ENCODE data around the gene BACH1. TPM values are rescaled to one million over a fixed set of nuclear protein-coding genes. Genes with fewer than 3 reads are reported as not detected.
"Not testable (repeated sequence)": the region's sequence is repeated elsewhere in the genome, so short reads cannot be mapped to it uniquely, and the experiment has no call there.

The BACH1 gene
- total RNA-seq, 2 experiments from 2014 or later = 21.8 to 23.2 TPM

DNA sequence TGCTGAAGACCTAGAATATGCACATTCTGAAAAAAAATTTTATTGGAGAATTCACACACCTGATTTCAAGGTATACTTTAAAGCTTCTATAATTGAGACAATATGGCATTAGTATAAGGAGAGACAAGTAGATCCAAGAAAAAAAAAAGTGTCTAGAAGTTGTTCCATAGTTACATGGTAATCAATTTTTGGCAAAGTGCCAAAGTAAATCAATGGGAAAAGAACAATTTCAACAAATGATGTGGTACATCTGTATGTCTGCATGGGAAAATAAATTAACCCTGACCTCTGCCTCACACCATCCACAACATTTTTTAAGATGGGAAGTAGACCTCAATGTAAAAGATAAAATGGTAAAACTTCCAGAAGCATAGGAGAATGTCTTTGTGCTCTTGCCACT, 21.3 kb upstream of the BACH1 start:
- H3K36me3 Mint-ChIP-seq = no peaks in the 10 kb centered on the region
- H3K9me3 Mint-ChIP-seq = peaks cover 4% of the 10 kb centered on the region
- H3K27ac Mint-ChIP-seq = no peak overlapping the region
- DNase-seq = no peak
- no peaks in the 10 kb centered on the region for H3K27me3 Mint-ChIP-seq
- no peak overlapping the region for H3K4me3 Mint-ChIP-seq
- no peaks in the 10 kb centered on the region for H3K4me1 Mint-ChIP-seq

DNA sequence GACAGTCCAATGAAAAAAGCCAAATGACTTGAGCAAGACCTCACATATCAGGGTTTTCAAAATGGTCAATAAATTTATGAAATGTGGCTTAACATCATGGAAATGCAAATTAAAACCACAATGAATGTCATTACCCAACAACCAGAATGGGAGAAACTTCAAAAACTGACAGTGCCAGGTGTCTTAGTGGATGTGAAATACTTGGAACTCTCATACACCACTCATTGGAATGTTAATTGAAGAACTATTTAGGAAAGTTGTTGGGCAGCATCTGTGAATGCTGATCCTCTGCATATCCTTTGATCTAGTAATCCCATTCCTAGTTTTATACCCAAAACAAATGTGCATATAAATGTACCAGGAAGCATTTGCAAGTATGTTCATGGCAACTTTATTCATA, 19.2 kb upstream of the BACH1 start:
- Mint-ChIP-seq H3K4me3 (no peak overlapping the region), H3K9me3 (peaks cover 6% of the 10 kb centered on the region), H3K4me1 (no peaks in the 10 kb centered on the region), H3K27me3 (no peaks in the 10 kb centered on the region), H3K36me3 (no peaks in the 10 kb centered on the region), H3K27ac (no peak overlapping the region)
- DNase-seq = no peak

DNA sequence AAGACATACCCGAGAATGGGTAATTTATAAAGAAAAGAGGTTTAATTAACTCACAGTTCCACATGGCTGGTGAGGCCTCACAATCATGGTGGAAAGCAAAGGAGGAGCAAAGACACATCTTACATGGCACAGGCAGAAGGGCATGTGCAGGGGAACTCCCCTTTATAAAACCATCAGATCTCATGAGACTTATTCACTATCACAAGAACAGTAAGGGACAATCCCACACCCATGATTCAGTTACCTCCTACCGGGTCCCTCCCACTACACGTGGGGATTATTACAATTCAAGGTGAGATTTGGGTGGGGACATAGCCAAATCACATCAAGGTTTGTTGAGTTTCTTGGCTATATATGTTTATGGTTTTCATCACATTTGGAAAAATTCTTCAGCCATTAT, 16.9 kb upstream of the BACH1 start:
- not testable (repeated sequence) for H3K36me3 Mint-ChIP-seq, H3K27me3 Mint-ChIP-seq, H3K27ac Mint-ChIP-seq, DNase-seq, H3K4me3 Mint-ChIP-seq, H3K4me1 Mint-ChIP-seq, H3K9me3 Mint-ChIP-seq

DNA sequence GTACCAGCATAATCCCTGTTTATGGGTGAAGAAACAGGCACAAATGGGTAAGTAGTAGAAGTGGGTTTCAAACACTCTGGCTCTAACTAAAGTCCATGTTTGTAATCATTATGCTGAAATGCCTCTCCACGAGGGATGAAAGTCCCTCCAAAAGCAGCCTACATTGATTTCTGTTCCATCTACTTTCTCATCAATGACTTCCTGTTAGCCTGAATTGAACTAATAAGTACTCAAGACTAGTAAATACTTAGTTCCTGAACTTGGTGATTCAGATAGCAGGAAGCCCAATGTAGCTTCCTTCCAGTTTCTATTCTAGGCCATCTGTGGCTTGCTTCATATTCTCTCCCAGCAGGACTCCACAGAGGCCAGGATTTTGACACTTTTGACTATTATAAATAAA, 11.3 kb upstream of the BACH1 start:
- peaks cover 2% of the 10 kb centered on the region for H3K4me1 Mint-ChIP-seq

DNA sequence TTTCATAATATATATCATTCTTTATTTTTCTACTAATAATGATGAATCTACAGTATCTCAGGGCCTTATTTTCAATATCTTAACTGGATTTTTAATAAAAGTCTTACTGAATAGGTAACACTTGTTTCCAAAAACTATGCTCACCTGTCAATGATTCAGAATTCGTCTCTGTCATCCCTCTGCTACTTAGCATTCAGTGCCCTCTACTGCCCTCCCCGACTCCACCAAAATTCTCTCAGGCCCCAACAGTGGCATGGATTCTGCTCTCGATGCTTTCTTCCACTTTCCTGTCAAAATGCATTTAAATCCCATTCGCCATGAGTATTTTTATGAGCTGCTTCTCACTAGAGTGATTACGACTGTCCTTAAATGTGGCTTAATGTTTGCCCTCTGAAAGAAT, 10.5 kb upstream of the BACH1 start:
- Mint-ChIP-seq H3K27me3 (peaks cover 5% of the 10 kb centered on the region), H3K36me3 (no peaks in the 10 kb centered on the region), H3K9me3 (no peaks in the 10 kb centered on the region), H3K4me1 (peaks cover 2% of the 10 kb centered on the region), H3K4me3 (no peak overlapping the region), H3K27ac (no peak overlapping the region)
- DNase-seq = no peak

More for the DNA sequence above, 11.3 kb upstream of the BACH1 start:
- no peaks in the 10 kb centered on the region for H3K36me3 Mint-ChIP-seq
- peaks cover 5% of the 10 kb centered on the region for H3K27me3 Mint-ChIP-seq
- H3K27ac Mint-ChIP-seq = no peak overlapping the region
- peaks cover 2% of the 10 kb centered on the region for H3K9me3 Mint-ChIP-seq
- no peak for DNase-seq
- H3K4me3 Mint-ChIP-seq = no peak overlapping the region

DNA sequence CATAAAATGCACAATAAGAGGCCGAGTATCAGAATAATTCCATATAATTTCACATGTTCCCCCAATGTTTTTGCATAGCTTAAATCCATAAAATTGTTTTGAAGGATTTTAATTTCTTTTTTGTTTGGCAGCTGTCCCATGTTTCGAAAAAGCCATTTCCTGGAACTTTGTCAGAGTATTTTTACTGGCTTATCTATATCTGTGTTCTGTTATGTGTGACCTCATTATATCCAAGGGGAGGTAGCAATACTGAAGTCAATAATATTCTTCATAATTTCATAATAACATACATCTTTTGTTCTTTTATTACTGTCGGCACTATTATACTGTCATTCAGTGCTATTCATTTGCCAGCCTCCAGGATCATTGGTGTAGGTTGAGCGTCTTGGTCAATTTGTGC, 9.4 kb upstream of the BACH1 start:
- no peak overlapping the region for H3K4me3 Mint-ChIP-seq
- no peaks in the 10 kb centered on the region for H3K36me3 Mint-ChIP-seq
- peaks cover 5% of the 10 kb centered on the region for H3K27me3 Mint-ChIP-seq
- peaks cover 4% of the 10 kb centered on the region for H3K9me3 Mint-ChIP-seq
- peaks cover 3% of the 10 kb centered on the region for H3K4me1 Mint-ChIP-seq
- H3K27ac Mint-ChIP-seq = no peak overlapping the region
- DNase-seq = no peak

DNA sequence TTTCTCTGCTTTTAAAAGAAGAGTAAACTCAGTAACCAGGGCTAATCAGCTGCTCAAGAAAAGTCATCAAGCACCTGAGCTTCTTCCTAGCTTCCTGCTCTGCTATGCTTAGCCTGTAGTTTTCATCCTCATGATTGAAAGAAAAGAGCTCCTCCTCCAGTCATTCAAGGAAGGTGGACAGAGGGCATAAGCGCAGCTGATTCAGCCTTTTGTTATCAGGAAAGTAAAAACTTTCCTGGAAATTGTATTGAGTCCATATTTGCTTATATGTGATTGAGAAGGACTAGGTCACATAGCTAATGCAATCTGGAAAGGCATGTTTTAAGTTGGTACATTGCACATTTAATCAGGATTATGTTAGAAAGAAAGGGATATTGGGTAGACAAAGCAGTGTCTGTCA, 8.5 kb upstream of the BACH1 start:
- Mint-ChIP-seq H3K4me3 (no peak overlapping the region), H3K36me3 (peaks cover under 1% of the 10 kb centered on the region), H3K9me3 (peaks cover 7% of the 10 kb centered on the region), H3K27ac (no peak overlapping the region), H3K4me1 (peaks cover 8% of the 10 kb centered on the region), H3K27me3 (peaks cover 5% of the 10 kb centered on the region)
- no peak for DNase-seq

DNA sequence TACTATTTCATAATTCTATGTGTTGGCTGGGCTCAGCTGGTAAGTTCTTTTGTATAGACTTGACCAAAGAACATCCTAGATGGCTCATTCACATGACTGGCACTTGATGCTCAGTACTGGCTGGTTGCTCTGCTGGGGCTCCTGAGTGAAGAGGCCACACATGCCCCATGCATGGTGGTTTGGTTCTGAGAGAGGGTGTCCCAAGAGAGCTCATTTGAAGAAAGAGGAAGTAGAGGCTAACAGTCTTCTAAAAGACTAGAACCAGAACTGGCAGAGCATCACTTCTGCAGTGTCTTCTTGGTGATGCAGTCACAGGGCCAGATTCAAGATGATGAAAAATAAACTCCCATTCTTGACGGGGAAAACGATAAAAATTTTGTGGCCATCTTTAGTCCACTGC, 5.2 kb upstream of the BACH1 start:
- peaks cover 6% of the 10 kb centered on the region for H3K36me3 Mint-ChIP-seq
- H3K27me3 Mint-ChIP-seq = no peaks in the 10 kb centered on the region
- no peak overlapping the region for H3K4me3 Mint-ChIP-seq
- H3K27ac Mint-ChIP-seq = no peak overlapping the region
- H3K4me1 Mint-ChIP-seq = peaks cover 13% of the 10 kb centered on the region
- peaks cover 16% of the 10 kb centered on the region for H3K9me3 Mint-ChIP-seq
- DNase-seq = no peak

DNA sequence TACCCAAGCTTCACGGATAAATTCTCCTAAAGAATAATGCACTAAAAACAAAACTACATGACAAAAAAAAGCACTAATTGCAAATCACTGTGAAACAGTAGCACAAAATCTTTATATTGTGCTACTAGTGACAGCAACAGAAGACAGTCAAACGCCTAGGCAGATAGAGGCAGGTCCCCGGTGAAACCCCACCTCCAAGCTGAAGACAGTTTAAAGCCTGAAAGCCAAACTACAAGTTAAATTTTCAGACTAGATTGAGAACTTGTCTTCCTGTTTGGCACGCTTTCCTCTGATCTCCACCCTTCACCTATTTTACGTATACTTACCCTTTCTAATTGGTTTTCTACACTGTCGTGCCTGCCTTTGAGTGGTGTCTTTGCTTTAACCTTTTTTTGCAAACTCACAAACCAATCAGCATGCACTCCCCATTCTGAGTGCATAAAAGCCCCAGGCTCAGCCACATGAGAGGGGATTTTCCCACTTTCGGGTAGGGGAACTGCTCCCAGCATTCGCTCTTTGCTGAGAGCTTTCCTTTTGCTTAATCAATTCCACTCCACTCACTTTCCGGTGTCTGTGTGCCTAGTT, 3.6 kb upstream of the BACH1 start:
- Mint-ChIP-seq H3K9me3 (peaks cover 16% of the 10 kb centered on the region), H3K27me3 (no peaks in the 10 kb centered on the region), H3K27ac (no peak overlapping the region), H3K4me1 (peaks cover 20% of the 10 kb centered on the region), H3K4me3 (no peak overlapping the region), H3K36me3 (peaks cover 11% of the 10 kb centered on the region)
- no peak for DNase-seq

DNA sequence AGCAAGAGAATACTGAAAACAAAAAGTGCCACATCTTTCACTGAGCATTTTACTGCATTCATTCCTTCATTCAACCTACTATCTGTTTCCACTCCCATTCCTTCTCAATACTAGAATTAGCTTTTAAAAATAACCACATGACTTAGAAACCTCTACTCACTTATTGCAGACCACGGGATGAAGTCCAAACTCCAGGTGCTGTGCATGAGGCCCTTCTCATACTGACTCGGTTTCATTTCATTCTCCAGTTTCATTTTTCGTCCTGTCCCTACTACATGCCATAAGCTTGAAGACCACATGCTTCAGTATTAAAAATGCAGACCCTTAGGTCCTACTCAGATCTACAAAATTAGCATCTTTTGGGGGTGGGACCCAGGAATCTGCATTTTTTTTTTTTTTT, 2.3 kb upstream of the BACH1 start:
- H3K27ac Mint-ChIP-seq = no peak overlapping the region
- no peak for DNase-seq
- peaks cover 31% of the 10 kb centered on the region for H3K4me1 Mint-ChIP-seq
- peaks cover 16% of the 10 kb centered on the region for H3K9me3 Mint-ChIP-seq
- no peak overlapping the region for H3K4me3 Mint-ChIP-seq
- H3K27me3 Mint-ChIP-seq = no peaks in the 10 kb centered on the region
- peaks cover 13% of the 10 kb centered on the region for H3K36me3 Mint-ChIP-seq

DNA sequence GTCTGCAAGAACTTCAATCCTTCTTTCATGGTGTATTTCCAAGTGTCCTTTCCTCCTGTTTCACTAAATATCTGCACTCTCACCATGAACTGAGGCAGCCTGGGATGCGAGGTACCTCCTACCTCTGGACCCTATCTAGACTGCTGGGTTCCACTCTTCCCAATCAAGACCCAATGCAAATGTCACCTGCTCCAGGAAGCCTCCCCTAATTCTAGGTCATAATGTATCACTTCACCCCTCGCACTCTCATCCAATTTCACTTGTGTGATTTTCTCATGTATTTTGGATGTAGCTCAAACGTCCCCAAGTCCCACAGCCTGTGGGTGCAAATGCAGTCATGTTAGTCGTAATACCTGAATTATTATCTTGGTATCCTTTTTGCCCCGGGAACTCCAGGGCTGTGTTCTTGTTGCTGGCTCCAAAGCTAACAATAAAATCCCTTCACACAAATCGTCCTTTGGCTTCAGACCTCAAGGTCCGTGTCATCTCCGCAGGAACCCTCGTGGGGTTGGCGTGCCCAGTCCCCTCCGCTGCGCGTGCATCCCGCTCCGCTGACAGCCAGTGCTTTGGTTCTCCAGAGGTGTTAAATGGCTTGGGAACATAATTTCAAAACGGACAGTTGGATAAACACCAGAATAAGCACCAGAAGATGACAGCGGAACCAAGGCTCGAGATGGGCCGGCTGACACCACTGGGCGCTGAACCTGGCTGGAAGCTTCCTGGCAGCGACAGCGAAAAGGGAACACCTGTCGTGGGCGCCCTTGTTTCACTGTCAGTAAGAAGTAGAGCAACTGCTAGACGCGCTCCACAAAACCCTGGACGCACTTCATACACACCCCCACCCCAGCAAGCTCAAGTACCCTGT, 1.0 kb upstream of the BACH1 start:
- H3K9me3 Mint-ChIP-seq = peaks cover 16% of the 10 kb centered on the region
- H3K4me1 Mint-ChIP-seq = peaks cover 43% of the 10 kb centered on the region
- no peaks in the 10 kb centered on the region for H3K27me3 Mint-ChIP-seq
- DNase-seq = no peak
- H3K4me3 Mint-ChIP-seq = peak overlapping the region; percentile 48
- peaks cover 13% of the 10 kb centered on the region for H3K36me3 Mint-ChIP-seq
- no peak overlapping the region for H3K27ac Mint-ChIP-seq

DNA sequence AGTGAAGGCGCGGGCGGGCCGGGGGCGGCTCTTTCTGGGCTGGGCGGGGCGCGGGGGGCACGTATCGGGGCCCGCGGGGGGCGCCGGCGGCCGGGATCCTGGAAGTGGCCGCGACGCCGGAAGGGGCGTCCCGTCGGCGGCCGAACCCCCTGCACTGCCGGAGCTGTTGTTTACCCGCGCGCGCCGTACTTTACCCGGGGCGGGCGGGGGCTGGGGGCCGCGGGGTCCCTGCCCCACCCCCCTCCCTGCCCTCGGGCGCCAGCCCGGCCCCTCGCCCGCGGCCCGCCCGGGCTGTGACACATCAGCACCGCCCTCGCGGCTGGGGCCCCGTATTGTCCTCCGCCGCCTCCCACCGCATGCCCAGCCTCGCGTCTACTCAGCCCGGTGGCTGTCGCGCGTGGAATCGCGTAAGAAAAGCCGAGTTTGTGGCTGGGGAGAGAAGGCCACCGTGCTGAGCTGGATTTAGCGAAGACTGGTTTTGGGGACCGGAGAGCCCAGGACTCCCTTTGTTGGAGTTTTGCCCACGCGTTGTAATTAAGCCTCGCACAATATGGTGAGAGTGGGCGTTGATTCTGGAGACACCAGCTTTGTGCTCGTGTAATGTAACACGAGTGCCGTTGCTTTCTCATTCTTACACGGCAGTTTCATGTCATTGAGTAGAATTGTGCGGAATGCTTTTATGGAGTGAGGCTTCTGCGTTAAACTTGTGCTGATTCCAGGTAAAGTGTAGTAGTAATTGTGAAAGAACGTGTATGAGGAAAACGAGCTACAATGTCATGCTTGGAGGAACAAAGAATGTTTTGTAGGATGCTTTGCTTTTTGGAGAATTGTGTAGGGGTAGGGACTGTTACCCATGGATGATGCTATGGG, 559 bp downstream of the BACH1 start:
- peak; percentile 77 for DNase-seq
- peak overlapping the region; percentile 92 for H3K27ac Mint-ChIP-seq
- peaks cover 13% of the 10 kb centered on the region for H3K9me3 Mint-ChIP-seq
- H3K27me3 Mint-ChIP-seq = no peaks in the 10 kb centered on the region
- peak overlapping the region; percentile 90 for H3K4me3 Mint-ChIP-seq
- peaks cover 51% of the 10 kb centered on the region for H3K4me1 Mint-ChIP-seq
- H3K36me3 Mint-ChIP-seq = peaks cover 13% of the 10 kb centered on the region

DNA sequence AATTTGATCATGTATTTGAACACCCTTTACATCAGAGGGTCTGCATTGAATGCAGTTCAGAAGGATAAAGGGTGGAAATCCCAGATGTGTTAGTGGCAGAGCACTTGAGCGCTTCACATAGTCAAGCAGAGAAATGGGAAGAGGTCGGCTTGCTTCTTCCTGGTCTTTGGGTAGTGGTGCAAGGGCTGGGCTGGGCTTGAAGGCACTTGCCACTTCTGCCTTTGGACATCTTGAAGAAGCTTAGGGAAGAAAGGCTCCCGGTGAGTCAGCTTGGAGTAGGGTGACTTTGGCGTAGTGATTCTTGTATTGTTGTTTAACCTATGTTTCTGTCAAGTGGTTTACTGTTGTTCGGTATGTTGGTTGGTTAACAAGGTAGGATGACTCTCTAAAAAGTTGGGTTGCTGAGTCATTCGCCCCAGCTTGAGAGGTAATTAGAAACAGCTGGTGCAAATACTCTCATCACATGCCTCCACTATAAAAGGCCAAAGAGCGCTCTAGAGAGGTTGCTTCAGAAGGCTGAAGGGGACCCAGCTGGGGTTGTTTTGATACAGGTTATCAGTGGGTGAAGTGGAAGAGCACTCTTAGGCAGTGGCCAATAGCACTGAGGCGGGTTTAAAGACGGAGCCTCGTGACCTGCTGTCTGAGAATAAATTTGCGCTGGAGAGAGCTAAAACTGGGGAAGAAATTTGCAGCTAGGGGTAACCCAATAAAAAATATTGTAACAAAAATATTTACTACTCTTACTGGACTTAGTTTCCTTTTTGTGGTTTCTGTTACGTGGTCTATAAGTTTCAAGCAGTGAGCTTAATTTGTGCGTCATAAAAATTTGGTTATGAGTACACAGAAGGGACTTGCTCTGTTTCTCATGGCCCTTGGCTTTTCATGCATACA, 1.4 kb downstream of the BACH1 start:
- H3K27ac Mint-ChIP-seq = peak overlapping the region; percentile 92

DNA sequence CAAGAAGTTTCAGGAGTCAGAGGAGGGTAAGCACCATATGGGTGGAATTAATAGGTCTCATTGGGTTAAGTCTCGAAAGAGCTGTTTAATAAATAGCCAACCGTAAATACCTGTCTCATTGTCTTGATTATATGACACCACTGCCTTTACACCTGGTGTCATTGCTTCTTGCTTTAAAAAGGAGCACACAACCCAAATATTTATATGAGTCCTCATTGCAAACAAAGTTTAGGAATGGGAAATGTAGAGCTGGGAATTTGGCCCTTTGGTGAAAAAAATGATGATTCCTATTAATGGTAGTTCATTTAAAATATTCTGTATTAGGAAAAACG, 2.1 kb downstream of the BACH1 start:
- H3K27ac Mint-ChIP-seq = peak overlapping the region; percentile 92

More for the DNA sequence above, 1.4 kb downstream of the BACH1 start:
- Mint-ChIP-seq H3K27me3 (no peaks in the 10 kb centered on the region), H3K36me3 (peaks cover 13% of the 10 kb centered on the region), H3K9me3 (peaks cover 9% of the 10 kb centered on the region), H3K4me3 (peak overlapping the region; percentile 90), H3K4me1 (peaks cover 51% of the 10 kb centered on the region)
- DNase-seq = peak; percentile 38

More for the DNA sequence above, 2.1 kb downstream of the BACH1 start:
- Mint-ChIP-seq H3K4me1 (peaks cover 47% of the 10 kb centered on the region), H3K27me3 (no peaks in the 10 kb centered on the region), H3K4me3 (peak overlapping the region; percentile 90), H3K36me3 (peaks cover 12% of the 10 kb centered on the region), H3K9me3 (peaks cover 6% of the 10 kb centered on the region)
- no peak for DNase-seq

Data from activated naive CD8-positive, alpha-beta T cell treated with anti-CD3 and anti-CD28 coated beads for 36 hours (primary cell).